GM19463 (cell line): ENCODE measurements around the gene ZNF223.

Experiments
- ATAC-seq: cut with Tn5 transposase; IDR thresholded peaks from one replicate; pipeline ENCODE4 v1.9.1; 2021; ENCODE audit warnings: mild to moderate bottlenecking, moderate library complexity; ENCODE audit not compliant: unreplicated experiment

The ZNF223 gene

GRCh38 chr19:44051650-44052402 lies at the start of gene ZNF223:
Gene ZNF223 (plus strand): TSS chr19:44052036. CDS start chr19:44055177, 3,141 bp downstream.
- ATAC-seq: no peak

DNA sequence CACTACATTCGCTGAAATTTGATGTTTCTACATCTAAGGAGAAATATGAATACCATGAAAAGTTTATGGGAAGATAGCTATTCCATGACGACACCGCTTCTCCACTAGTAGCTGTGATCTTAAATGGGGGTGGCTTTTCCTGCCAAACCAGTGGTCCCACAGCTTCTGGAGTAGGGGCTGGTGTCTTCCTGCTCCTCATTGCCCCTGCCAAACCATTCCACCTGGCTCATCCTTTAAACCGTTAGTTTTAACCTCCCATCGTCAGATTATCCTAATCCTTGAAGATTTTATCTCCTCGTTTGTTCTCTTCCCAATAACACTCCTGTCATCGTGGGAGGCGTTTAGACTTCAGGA lies 49.6 kb upstream of the ZNF223 start:
- no peak for ATAC-seq

- ATAC-seq: peak; percentile 91
Measured at GRCh38 chr19:44002566-44003460, 49.0 kb upstream of the ZNF223 start, which contains the start of gene ZNF230. Gene ZNF230 (plus strand): TSS chr19:44002957. CDS start chr19:44007079, 4,122 bp downstream.

GRCh38 chr19:44003461-44004009 lies 48.3 kb upstream of the ZNF223 start:
- no peak for ATAC-seq

- ATAC-seq: no peak
Measured at GRCh38 chr19:44005973-44006372, 45.9 kb upstream of the ZNF223 start.

DNA sequence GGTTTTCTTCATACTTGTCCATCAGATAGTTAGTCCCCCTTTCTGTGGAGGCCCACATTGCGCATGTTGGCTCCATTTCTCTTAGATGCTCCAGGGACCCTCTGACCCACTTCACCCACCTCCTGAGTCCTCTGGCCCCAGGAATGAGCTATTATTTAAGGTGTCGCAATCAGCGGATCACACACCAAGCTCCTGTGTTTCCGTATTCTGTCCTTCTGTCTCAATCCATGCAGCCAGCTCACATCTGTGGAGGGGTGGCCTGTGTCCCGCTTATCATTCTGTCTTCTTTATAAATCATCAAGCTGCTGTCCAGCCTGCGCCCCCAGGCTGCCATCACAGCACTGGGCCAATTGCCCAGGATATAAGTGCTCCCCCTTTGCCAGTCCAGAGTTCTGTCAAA lies 44.4 kb upstream of the ZNF223 start:
- ATAC-seq: no peak

- no peak for ATAC-seq
Measured at GRCh38 chr19:44010468-44010867, 41.4 kb upstream of the ZNF223 start.

DNA sequence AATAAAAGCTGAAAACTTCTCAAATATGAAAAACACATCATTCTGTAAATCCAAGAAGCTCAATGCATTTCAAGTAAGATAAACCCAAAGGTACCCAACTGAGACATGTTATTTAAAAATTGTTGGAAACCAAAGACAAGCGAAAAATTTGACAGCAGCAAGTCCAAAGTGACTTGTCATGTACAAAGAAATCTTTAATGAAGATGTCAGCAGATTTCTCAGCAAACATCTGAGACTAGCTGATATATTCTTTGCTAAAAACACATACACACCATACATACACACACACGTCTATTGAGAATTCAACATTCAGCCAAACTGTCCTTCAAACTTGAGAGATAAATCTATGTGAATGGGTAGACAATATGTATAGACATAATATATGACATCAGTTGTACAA lies 32.3 kb upstream of the ZNF223 start:
- ATAC-seq: no peak

- no peak for ATAC-seq
Measured at GRCh38 chr19:44021221-44021620, 30.6 kb upstream of the ZNF223 start.

- ATAC-seq: no peak
Measured at GRCh38 chr19:44024900-44025216, 27.0 kb upstream of the ZNF223 start.

GRCh38 chr19:44025217-44025936 lies 26.5 kb upstream of the ZNF223 start, which contains the start of gene ZNF222:
Gene ZNF222 (plus strand): TSS chr19:44025379. CDS start chr19:44025437, 58 bp downstream.
- peak; percentile 96 for ATAC-seq

DNA sequence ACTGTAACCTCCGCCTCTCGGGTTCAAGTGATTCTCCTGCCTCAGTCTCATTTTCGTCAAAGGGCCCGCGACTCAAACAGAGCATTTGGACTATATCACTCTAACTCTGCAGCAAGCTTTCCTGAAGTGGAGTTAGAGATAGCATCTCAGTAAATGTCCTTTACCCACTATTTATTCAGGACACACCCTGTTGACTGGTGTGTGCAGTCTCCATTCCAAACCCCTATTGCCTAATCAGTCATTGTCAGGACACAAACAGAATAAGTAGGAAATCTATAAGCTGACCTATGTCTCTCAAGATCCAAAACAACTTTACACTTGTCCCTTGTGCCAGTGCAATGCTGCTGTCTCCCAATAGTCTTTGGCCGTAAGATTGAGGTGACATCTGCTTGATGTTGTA lies 25.2 kb upstream of the ZNF223 start:
- ATAC-seq: no peak

GRCh38 chr19:44032001-44032610 lies 19.7 kb upstream of the ZNF223 start:
- no peak for ATAC-seq

DNA sequence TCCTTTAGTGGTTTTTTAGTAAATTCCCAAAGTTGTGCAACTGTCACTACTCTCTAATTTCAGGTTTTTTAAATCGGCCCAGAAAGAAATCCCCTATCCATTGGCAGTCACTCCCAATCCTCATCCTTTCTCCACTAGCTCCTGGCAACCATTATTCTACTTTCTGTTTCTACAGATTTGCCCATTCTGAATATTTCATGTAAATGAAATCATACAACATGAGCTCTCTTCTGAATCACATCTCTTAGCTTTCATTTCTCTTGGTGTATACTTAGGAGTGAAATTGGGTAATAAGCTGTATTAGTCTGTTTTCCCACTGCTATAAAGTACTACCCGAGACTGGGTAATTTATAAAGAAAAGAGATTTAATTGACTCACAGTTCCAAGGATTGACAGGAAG lies 9.7 kb upstream of the ZNF223 start:
- ATAC-seq: no peak

DNA sequence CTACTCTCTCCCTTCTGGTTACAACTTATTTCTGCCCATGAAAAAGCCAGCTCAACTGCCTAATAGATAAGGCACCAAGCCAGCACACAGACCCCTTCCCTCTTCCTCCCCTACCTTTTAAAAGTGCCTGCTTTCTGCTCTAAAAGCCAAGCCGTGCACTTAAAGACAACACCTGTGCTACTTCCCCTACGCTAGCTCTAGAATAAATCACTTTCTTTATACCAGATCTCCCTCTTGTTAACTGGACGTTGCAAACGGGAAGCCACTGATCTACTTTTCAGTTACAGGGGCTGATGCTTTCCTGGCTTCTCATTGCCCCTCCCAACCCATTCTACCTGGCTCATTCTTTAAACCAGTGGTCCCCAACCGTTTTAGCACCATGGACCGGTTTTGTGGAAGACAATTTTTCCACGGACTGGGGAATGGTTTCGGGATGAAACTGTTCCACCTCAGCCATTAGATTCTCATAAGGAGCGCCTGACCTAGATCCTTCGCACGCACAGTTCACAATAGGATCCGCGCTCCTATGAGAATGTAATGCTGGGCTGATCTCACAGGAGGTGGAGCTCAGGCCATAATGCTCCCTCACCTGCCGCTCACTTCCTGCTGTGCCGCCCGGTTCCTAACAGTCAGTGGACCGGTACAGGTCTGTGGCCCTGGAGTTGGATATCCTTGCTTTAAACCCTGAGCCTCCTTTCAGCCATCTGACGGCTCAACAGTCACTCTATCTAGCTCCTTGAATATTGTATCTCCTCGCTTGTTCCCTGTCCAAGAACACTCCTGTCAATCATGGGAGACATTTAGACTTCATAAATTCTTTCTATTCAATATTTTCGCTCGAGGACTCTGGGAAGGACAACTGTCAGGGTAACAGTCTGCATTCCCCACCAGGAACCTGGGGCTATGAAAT lies 841 bp upstream of the ZNF223 start:
- no peak for ATAC-seq

DNA sequence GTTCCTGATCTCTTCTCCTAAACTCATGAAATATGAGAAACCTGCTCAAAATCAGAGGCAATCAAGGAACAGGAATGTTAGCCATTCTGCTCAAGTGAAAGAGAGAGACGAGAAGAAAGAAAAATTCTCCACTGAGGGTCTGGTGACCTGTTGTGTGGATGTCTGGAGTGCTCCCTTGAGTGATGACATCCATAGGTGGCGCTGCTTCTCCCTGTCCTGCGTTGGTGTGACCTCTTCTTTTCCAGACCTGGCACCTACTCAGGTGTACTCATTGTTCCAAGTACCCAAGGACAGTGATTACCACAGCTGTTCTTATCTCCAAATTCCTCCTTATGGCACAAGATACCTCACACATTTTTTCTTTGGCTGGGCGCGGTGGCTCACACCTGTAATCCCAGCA lies 4.0 kb downstream of the ZNF223 start:
- ATAC-seq: no peak

DNA sequence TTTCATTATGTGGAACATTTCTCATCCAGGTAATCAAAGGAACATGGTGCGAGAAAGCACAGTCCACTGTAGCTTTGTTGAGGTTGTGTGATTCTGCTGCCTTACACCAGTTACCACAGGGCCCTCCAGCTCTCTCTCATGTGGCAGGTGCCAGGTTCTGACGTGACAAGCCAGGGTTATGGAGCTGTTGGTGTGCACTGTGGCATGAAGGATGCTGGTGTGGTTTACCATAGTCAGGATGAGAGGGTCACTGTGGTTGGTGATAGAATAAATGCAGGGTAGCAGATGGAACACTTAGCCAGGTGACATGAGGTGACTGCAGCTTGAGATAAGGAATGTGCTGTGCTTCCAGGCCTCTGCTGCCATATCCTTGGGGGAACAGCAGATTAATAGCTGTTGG lies 7.4 kb downstream of the ZNF223 start:
- no peak for ATAC-seq

- ATAC-seq: no peak
Measured at GRCh38 chr19:44061038-44061437, 9.2 kb downstream of the ZNF223 start.

DNA sequence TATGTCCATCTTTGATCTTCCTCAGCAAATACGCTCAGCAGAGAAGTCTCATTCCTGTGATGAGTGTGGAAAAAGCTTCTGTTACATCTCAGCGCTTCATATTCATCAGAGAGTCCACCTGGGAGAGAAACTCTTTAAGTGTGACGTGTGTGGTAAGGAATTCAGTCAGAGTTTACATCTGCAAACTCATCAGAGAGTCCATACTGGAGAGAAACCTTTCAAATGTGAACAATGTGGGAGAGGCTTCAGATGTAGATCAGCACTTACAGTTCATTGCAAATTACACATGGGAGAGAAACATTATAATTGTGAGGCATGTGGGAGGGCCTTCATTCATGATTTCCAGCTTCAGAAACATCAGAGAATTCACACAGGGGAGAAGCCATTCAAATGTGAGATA lies 14.5 kb downstream of the ZNF223 start:
- ATAC-seq: no peak

GRCh38 chr19:44069415-44069814 lies 17.6 kb downstream of the ZNF223 start:
- ATAC-seq: no peak
